OCI-LY1 (cell line): Measurements from ENCODE around the gene PPP2R2B.

ENCODE experiments used
- H2AFZ ChIP-seq: fragments of 200-600 bp; sonication (generic), shearing (Covaris generic); 2 replicates; pipeline ENCODE4 v1.6.0; 2014; ENCODE audit warnings: antibody characterized with exemption, mild to moderate bottlenecking, low read length
- H3F3A ChIP-seq: fragments of 200-600 bp; sonication (generic), shearing (Covaris generic); 2 replicates; pipeline ENCODE4 v1.6.0; 2014; ENCODE audit warnings: mild to moderate bottlenecking, antibody characterized with exemption, low read length, moderate library complexity; ENCODE audit not compliant: insufficient read depth
- H3K27ac ChIP-seq: fragments of 200-600 bp; sonication (generic); 2 replicates; pipeline ENCODE4 v1.5.1; 2014; ENCODE audit warnings: low read length, mixed run types, mild to moderate bottlenecking, low read depth; ENCODE audit not compliant: poor library complexity, severe bottlenecking
- H3K27me3 ChIP-seq: fragments of 200-600 bp; sonication (generic); 2 replicates; pipeline ENCODE4 v1.6.0; 2014; ENCODE audit warnings: antibody characterized with exemption, mild to moderate bottlenecking, low read length, moderate library complexity; ENCODE audit not compliant: insufficient read depth
- H3K36me3 ChIP-seq: fragments of 200-600 bp; sonication (generic); 2 replicates; pipeline ENCODE4 v1.6.1; 2014; ENCODE audit warnings: mild to moderate bottlenecking, antibody characterized with exemption, low read length, moderate library complexity, mixed read lengths; ENCODE audit not compliant: insufficient read depth
- H3K4me1 ChIP-seq: fragments of 200-600 bp; sonication (generic); 2 replicates; pipeline ENCODE4 v1.5.1; 2014; ENCODE audit warnings: mild to moderate bottlenecking, low read length, moderate library complexity; ENCODE audit not compliant: insufficient read depth, severe bottlenecking
- H3K4me2 ChIP-seq: fragments of 200-600 bp; sonication (generic), shearing (Covaris generic); 2 replicates; pipeline ENCODE4 v1.6.1; 2014; ENCODE audit warnings: low read length
- H3K4me3 ChIP-seq: fragments of 200-600 bp; sonication (generic); 2 replicates; pipeline ENCODE4 v1.5.1; 2014; ENCODE audit warnings: low read length, low read depth, mild to moderate bottlenecking, mixed read lengths; ENCODE audit not compliant: poor library complexity, severe bottlenecking
- H3K79me2 ChIP-seq: fragments of 200-600 bp; shearing (Covaris generic); 2 replicates; pipeline ENCODE4 v1.6.1; 2016; ENCODE audit warnings: mixed run types, low read length, mixed read lengths; ENCODE audit not compliant: insufficient read depth
- H3K9ac ChIP-seq: fragments of 200-600 bp; sonication (generic), shearing (Covaris generic); 2 replicates; pipeline ENCODE4 v1.6.1; 2014; ENCODE audit warnings: mild to moderate bottlenecking, low read length, mixed read lengths
- H3K9me2 ChIP-seq: fragments of 200-600 bp; sonication (generic), shearing (Covaris generic); 2 replicates; pipeline ENCODE4 v1.6.1; 2014; ENCODE audit warnings: low read depth, mild to moderate bottlenecking, low read length, mixed read lengths
- H3K9me3 ChIP-seq: fragments of 200-600 bp; shearing (Covaris generic); 2 replicates; pipeline ENCODE4 v1.6.1; 2014; ENCODE audit warnings: low read length, mixed read lengths
- H4K20me1 ChIP-seq: fragments of 200-600 bp; sonication (generic), shearing (Covaris generic); 2 replicates; pipeline ENCODE4 v1.6.0; 2016; ENCODE audit warnings: mild to moderate bottlenecking, low read length; ENCODE audit not compliant: insufficient read depth
- CTCF ChIP-seq: fragments of 200-600 bp; sonication (generic), shearing (Covaris generic); IDR thresholded peaks from 2 replicates; pipeline ENCODE4 v1.5.1; 2017; ENCODE audit warnings: mild to moderate bottlenecking, antibody characterized with exemption, low read length, moderate library complexity, mixed read lengths
- EZH2 ChIP-seq: fragments of 200-600 bp; sonication (generic), shearing (Covaris generic); IDR thresholded peaks from 2 replicates; pipeline ENCODE4 v1.8.0; 2017; ENCODE audit warnings: borderline replicate concordance, mixed run types, mild to moderate bottlenecking, antibody characterized with exemption, low read length, moderate library complexity, mixed read lengths

The PPP2R2B gene

GRCh38 chr5:146878476-146879172 lies at the start of gene PPP2R2B:
Gene PPP2R2B (minus strand): TSS chr5:146878757.
- H3K27me3 ChIP-seq, result no peaks in the 10 kb centered on the region
- no peak within 1 kb of the TSS for H2AFZ ChIP-seq
- H3K36me3 ChIP-seq, result no peaks in the 10 kb centered on the region
- H3K4me1 ChIP-seq, result no peaks in the 10 kb centered on the region
- no peaks in the 10 kb centered on the region for H4K20me1 ChIP-seq
- no peaks in the 10 kb centered on the region for H3K79me2 ChIP-seq
- H3K9me2 ChIP-seq, result no peaks in the 10 kb centered on the region
- no peak within 1 kb of the TSS for H3K4me3 ChIP-seq
- H3F3A ChIP-seq, result no peaks in the 10 kb centered on the region
- no peak within 1 kb of the TSS for H3K9ac ChIP-seq
- TF ChIP-seq EZH2 (no peak), CTCF (no peak)
- no peak within 1 kb of the TSS for H3K4me2 ChIP-seq
- no peak within 1 kb of the TSS for H3K27ac ChIP-seq
- H3K9me3 ChIP-seq, result no peaks in the 10 kb centered on the region

- Histone ChIP-seq H4K20me1 (no peaks in the 10 kb centered on the region), H3K4me3 (no peak overlapping the region), H3K4me2 (no peak overlapping the region), H3F3A (no peaks in the 10 kb centered on the region), H3K27ac (no peak overlapping the region), H3K9me3 (no peaks in the 10 kb centered on the region), H3K9me2 (no peaks in the 10 kb centered on the region), H3K27me3 (no peaks in the 10 kb centered on the region), H3K4me1 (no peaks in the 10 kb centered on the region), H3K36me3 (no peaks in the 10 kb centered on the region), H3K9ac (no peak overlapping the region), H2AFZ (no peak overlapping the region), H3K79me2 (no peaks in the 10 kb centered on the region)
- TF ChIP-seq EZH2, result no peak
- no peak for TF ChIP-seq CTCF
These were observed 45.6 kb upstream of the PPP2R2B start for GRCh38 chr5:146924132-146924531.

GRCh38 chr5:146921225-146921624 lies 42.7 kb upstream of the PPP2R2B start:
- Histone ChIP-seq H4K20me1 (no peaks in the 10 kb centered on the region), H2AFZ (no peak overlapping the region), H3K79me2 (no peaks in the 10 kb centered on the region), H3K27me3 (no peaks in the 10 kb centered on the region), H3K9ac (no peak overlapping the region), H3F3A (no peaks in the 10 kb centered on the region), H3K4me1 (no peaks in the 10 kb centered on the region), H3K36me3 (no peaks in the 10 kb centered on the region), H3K9me3 (no peaks in the 10 kb centered on the region), H3K4me2 (no peak overlapping the region), H3K27ac (no peak overlapping the region), H3K4me3 (no peak overlapping the region), H3K9me2 (no peaks in the 10 kb centered on the region)
- TF ChIP-seq EZH2 (no peak), CTCF (no peak)
